Activated T-helper 1 cell treated with Interleukin-2 at 50 U/mL for 16 hours (primary cell): ENCODE results near the gene CCR1.
"Not testable (repeated sequence)": the region's sequence is repeated elsewhere in the genome, so short reads cannot be mapped to it uniquely, and the experiment has no call there.

ENCODE experiments used
- DNase-seq: peaks from one replicate; pipeline ENCODE4 v3.0.0-alpha.2; 2020; ENCODE audit warnings: low read depth

Gene CCR1

DNA sequence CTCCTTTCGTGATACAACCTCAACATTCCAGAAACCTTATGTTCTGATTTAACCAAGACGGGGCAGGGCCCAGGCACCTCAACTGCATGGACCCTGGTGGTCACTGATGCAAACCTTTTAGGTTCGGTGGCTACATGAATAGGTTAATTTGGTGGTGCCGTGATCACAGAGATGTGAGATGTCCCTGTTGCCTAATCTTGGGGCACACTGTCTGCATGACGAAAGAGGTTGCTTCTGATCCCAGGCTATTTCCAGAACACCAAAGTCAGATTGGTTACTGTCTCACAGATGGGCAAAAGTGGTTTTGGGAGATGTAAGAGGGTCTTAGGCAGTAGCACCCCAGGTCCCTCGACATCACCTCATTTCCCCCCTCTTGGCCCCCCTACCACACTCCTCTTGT, 4.0 kb upstream of the CCR1 start:
- DNase-seq: no peak

DNA sequence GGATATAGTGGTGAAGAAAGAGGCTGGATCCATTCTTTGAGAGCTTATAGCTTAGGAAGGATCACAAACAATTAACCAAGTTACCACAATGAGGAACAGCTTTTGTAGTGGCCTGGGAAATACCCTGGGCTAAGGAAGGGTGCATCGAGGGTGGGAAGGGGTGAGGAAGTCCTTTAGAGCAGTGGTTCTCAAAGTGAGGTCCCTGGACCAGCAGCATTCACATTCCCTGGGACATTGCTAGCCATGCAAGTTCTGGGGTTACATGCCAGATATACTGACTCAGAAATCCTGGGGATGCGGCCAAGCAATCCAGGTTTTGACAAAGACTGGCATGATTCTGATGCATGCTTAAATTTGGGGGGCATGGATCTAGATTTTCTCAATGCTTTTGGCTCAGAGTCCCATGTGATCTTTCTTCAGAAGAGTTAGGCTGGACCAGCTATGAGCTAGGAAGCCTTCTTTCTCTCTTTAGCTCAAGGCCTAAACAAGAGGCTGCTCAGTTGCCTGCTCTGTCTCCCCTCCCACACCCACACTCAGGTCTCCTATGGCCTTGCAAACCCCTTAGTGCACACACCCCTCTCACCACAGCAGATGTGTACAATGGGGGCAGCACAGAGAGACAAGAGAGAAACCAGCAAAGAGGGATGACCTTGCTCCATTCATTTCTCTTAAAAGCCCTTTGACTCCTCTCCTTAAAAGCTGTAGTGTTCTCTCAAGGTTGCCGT, 1.8 kb upstream of the CCR1 start:
- no peak for DNase-seq

DNA sequence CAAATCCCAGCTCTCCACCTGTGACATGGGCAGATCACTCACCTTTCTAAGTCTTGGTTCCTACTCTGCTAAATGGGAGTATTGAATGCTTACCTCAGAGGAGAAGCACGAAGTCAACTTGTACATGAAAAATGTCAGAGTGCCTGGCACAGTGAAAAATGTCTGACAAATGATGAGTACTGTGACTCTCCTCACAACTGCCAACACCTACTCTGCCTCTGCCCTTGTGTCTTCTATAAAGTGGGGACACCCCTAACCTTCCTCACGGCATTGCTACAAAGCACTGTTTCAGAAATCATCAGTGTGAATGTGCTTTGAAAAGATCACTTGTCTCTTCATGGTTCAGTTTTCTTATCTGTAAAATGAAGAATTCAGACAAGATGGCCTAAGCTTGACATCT, 940 bp upstream of the CCR1 start:
- no peak for DNase-seq

DNA sequence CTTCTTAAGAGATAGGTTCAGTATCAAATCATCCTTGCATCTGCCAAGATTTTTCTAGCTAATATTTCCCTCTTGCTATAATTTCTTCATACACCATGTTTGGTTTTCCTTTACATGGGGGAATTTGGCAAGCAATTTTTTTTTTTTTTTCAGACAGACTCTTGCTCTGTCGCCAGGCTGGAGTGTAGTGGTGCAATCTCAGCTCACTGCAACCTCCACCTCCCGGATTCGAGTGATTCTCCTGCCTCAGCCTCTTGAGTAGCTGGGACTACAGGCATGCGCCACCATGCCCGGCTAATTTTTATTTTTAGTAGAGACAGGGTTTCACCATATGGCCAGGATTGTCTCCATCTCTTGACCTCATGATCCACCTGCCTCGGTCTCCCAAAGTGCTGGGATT, 599 bp downstream of the CCR1 start:
- DNase-seq: not testable (repeated sequence)

DNA sequence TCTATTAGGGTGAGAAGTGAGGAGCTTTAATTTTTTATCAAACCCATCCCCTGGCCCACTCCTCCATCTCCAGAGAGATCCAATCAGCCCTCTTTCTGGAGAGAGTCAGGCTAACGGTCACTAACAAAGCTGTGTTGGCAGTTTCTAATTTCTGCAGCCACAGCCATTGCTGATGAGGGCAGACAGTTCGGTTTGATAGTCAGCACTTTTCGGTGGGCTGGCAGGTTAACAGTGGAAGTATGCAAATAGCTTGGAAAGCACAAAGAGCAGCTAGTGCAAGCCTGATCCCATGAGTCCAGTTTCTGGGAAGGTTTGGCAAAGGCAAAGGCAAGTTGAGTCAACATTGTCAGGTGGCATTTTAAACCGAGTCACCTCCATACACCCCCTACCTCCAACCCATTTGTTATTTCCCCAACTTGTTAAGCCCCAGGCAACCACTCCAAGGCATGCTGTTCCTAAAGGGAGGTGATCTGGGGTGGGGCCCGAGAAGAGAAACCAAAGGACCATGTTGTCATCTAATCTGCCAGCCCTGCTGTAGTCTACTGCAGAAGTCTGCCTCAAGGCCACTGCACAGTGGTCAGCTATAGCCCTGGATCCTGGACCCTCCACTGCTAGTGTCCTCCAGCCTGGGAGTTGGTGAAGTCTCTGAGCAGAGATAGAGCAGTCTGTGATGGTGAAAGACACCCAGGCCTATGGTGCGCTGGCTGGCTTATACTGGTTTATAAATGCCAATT, 1.7 kb downstream of the CCR1 start:
- no peak for DNase-seq

DNA sequence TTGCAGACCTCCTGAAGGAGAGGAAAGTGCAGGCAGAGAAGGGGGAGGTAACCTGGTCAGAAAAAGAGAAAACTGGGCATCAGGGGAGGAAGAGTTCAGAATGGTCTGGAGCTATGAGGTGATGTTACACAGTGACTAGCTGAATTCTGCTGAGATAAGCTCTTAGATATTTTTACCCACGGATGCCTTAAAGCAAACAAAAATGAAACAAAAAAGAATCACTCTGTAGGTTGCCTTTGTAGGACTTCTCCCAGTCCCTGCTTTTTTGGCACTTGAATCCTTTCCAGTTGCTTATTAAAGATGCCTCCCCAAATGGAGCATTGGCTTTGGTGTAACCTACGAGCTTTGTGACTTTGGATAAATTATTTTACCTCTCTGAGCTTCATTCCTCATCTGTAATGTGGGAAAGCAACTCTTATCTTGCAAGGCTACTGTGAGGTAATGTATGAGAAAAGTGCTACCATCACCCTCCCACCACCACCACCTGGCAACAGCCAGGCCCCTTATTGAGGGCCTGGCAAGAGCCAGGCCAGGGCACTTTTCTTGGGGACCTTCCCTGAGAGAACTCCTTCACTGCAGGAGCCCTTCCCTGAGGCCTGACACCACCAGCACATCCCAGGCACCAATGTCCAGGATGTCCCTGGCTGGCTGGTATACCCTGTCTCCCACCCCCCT, 2.7 kb downstream of the CCR1 start:
- DNase-seq: no peak

DNA sequence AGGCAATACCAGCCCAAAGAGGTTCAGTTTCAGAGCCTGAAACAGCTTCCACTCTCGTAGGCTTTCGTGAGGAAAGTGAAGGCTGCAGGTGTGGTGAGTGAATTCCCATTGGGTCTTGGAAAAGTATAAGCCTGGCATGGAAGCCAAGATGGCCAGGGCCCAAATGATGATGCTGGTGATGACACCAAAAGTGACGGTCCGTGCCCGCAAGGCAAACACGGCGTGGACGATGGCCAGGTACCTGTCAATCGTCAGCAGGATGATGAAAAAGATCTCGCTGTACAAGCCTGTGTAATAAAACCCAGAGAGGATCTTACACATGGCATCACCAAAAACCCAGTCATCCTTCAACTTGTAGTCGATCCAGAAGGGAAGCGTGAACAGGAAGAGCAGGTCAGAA, 4.4 kb downstream of the CCR1 start:
- DNase-seq: no peak

DNA sequence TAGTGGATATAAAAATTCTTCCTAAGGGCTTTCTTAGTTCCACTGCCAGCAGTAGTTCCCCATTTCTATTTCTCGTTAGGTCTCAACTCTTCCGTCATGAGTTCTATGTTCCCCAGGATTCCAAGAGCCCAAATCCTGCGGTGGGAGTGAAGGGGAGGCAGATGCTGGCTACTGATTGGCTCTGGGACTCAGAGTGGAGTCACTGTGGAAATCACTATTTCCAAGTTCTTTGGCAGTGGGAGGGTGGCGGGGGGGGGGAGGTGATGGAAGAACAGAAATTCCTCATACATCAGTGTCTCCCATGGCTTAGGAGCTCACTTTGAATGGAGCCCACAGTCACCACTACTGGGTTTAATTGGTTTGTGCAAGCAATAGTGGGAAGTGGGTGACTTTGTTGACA, 5.6 kb downstream of the CCR1 start:
- no peak for DNase-seq

DNA sequence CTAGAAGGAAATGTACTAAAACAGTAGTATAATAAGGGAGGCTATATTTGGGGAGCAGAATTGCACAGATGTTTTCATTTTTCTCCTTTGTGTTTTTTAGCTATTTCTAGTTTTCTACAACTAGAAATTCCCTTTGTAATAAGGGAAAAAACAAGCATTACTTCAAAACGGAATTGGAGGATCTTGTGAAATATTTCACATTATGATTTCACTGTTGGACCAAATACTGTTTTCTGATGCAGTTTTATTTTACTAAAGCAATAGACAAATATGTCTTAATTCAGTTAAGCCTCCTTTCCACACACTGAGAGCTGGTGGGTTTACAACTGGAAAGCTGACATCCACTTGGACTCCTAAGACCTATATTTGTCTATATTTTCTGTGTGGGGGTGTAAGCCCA, 7.3 kb downstream of the CCR1 start:
- DNase-seq: no peak

DNA sequence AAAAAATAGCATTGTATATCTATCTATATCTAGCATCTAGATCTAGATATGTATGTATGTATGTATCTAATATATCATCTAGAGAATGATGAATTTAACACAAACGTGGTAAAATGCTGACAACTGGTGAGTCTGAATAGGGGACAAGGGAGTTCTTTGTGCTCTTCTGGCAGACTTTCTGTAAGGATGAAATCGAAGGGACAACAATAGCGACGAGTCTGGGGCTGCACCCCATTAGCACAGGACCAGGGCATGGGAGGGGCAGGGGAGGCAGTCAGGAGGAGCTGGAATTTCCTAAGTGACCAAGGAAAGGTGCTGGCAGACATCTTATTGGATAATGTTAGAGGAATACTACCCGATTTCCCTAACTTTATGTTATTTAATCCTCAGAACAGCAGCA, 7.9 kb downstream of the CCR1 start:
- DNase-seq: no peak

DNA sequence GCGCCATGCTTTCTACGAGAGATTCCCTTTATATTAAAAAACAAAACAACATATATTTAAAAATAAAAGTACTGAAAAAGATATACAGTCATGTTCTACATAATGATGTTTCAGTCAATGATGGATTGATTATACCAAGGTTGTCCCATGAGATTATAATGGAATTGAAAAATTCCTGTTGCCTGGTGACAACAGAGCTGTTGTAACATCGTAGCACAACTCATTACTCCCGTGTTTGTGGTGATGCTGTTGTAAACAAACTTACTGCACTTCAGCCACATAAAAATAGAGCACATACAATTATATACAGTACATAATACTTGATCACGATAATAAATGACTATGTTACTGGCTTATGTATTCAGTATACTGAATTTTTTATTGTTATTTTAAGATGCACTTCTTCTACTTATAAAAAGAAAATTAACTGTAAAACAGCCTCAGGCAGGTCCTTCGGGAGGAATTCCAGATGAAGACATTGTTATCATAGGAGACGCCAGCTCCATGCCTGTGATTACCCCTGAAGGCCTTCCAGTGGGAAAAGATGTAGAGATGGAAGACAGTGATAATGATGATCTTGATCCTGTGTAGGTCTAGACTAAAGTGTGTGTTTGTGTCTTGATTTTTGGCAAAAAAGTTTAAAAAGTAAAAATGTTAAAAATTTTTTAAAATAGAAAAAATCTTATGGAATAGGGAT, 11.7 kb downstream of the CCR1 start:
- no peak for DNase-seq

DNA sequence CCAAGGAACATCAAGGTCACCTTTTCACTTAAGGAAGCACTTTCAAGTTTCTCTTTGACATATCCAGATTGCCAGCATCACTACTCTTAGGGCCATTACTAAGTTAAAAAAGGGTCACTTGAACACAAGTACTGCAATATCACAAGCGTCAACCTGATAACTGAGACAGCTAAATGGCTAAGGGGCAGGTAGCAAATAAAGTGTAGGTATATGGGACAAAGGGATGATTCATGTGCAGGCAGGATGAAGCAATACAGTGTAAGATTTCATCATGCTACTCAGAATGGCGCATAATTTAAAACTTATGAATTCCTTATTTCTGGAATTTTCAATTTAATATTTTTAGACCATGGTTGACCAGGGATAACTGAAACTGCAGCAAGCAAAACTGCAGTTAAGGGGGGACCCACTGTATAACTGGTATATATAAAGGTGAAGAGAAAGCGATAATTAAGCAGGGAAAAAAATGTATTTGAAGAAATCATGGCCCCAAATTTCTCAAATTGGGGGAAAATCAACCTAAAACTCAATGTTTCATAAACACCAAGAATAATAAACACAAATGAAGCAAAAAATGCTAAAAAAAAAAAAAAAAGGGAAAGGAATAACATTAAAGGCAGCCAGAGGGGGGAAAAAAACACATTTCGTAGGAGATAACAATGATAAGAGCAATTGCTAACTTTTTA, 13.1 kb downstream of the CCR1 start:
- DNase-seq: no peak

DNA sequence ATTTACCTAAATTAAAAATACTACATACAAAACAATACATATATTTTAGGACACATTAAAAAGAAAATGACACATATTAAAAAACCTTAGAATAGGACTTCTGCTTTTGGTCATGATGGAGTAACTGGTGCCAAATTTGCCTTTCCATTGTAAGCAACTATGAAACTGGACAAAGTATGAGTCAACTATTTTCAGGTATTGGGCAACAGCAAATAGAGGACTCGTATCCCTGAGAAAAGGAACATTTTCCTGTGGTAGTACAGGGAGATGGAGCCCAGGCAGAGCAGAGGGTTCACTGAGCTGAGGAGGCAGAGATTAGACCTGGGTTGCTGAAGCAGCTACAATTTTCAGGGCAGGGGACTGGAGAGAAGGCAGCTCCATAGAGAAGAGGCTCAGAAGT, 14.7 kb downstream of the CCR1 start:
- DNase-seq: no peak

DNA sequence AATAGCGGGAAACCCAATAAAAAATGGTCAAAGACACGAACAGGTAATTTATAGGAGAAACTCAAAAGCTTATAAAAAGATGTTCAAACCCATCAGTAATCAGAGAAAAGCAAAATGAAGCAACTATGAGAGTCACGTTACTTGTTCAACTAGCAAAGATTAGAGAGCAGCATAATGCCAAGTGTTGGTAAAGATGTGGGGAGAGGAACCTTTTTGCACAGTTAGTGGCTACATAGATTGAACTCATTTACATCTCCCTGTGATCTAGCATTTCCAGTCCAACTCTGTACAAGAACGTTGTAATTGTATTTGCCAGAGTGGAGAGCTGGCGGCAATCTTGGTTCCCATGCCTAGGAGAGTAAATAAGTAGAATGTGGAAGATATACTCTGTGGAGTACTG, 15.2 kb downstream of the CCR1 start:
- no peak for DNase-seq

DNA sequence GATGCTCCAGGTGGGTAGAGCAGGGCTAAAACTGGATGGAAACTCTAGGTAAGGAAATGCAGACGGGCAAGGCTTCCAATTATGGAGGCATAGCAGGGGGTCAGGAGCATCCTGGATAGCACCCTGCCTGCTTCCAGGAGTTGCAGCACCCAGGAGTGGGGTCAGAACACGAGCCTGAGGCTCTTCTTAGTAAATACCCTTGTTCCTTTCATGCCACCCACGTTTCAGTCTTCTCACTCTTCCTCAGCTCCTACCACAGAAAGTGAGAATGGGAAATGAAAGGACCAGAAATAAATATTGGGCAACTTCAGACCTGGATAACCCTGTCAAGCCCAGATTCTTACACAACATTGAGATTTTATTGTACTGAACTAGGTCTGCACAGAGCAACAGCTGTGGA, 16.4 kb downstream of the CCR1 start:
- DNase-seq: no peak

DNA sequence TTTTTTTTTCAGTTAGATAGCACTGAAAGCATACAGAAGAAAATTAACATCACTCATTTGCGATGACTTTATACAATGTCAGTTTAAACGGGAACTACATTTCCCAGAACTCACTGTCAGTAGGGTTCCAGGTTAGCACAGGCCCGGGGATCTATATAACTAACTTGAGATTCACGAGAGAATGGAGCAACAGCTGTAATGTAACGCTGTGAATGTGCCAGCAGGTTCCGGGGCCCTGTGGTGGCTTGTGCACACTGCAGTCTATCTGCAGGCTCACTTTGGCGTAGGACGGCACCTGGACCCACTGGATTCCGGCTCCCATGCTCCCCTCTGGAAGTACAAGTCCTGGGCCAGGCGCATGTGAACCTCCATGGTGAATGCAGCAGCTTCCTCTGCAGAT, 19.4 kb downstream of the CCR1 start:
- DNase-seq: no peak

DNA sequence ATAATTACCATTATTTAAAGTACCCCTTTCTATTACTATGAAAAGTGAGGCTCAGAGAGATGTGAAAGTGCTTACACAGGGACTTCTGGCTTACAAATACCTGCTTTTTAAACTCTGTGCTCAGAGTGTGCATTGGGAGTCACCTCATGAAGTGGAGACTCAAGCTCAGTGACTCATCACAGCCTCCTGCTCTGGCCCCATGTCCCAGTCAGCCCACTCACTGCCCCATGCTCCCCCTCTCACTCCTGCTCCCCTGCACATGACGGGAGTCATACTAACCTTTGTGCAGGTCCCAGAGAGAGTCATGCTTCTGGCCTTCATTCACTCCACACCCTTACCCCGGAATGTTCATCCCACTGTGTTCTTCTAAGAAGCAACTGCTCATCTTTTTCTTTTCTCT, 20.2 kb downstream of the CCR1 start:
- no peak for DNase-seq

DNA sequence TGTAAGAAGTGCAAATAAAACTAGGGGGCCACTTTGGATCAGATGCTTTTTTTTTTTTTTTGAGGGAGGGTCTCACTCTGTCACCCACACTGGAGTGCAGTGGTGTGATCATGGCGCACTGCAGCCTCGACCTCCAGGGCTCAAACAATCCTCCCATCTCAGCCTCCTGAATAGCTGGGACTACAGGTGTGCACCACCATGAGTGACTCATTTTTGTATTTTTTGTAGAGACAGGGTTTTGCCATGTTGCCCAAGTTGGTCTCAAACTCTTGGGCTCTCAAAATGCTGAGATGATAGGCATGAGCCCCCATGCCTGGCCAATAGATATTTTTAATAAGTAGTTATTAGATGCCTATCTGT, 20.8 kb downstream of the CCR1 start:
- DNase-seq: no peak

DNA sequence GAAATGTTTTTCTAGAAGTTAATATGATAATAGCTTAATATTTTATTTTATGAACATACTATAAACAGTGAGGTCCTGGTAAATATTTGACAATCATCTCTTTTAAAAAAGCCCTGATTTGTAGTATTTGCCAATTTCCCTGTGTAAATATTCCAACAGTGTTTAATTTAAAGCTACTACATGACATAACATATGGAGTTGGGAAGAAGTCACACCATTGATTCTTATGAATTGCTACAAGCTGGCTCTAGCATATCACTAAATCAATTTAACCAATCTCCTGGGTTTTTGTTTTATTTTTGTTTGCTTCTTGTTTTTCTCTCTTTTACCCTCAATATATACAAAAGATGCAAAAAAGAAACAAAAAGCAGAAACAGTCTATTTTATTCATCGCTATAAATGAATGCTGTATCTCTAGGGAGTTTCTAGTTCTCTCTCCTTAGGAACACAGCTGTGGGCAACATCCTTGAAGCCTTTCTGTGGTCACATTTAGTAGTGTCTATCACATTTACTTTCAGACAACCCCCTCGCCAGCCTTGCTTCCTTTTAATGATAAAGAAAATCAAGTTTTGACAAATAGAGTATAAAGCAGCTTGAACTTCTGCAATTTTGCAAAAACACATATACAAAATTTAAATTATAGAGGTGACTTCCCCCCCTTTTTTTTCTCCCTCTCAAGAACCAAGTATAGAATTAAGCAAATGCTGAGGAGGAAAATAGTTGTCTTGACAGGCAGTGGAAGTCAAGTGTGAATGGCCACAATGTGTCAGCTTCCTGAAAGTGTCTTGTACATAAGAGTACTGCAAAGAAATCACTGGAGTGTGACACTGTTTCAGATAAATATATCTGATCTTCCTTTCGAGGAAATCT, 21.4 kb downstream of the CCR1 start:
- DNase-seq: no peak

DNA sequence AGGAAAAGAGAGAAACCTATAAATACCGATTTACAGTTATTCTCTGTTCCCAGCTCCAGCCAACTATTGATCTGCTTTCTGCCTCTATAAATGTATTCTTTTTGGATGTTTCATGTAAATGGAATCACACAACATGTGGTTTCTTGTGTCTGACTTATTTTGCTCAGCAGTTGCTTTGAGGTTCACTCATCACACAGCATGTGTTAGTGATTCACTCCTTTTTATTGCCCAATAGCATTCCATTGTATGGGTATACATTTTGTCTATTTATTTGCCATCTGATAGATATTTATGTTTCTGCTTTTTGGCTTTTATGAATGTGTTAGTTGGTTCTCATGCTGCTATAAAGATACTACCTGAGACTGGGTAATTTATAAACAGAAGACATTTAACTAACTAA, 23.6 kb downstream of the CCR1 start:
- DNase-seq: no peak

DNA sequence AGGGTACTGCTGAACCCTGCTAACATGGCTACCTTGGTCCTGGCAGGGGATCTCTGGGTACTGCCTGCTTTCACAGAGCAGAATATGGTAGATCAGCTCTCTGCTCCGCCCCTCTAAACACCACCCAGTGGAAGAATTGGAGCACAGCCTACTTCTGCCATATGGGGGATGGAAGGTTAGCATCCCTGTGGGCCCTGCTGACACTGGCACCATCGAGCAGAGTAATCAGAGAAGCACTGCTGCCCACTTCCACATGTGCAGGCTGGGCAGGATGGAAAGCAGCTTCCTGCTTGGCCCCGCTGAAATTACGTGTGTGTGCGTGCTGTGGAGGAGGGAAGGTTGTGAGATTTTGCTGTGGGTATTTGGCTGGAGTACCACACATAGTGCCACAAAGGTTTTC, 24.8 kb downstream of the CCR1 start:
- DNase-seq: no peak
